Spleen (tissue), 11 donors: ENCODE measurements around the gene DACH1. TPM values are rescaled to one million over a fixed set of nuclear protein-coding genes. Genes with fewer than 3 reads are reported as not detected.

Source experiments
- DNase-seq: peaks from one replicate; pipeline ENCODE4 v3.0.0-alpha.2; 2020
- H3K27ac ChIP-seq, 8 donors: fragments of 200-600 bp; sonication (generic) in 7 of 8; 1 replicate in 4 of 8; 2 replicates in 4 of 8; pipeline versions ENCODE4 v1.5.0 to v1.8.0; 2016 to 2021; ENCODE audit warnings: inconsistent platforms in 4 of 8, mild to moderate bottlenecking in 4 of 8, moderate library complexity in 1 of 8
- H3K27me3 ChIP-seq, 7 donors: fragments of 200-600 bp; sonication (generic) in 6 of 7; replicated peaks in 1 of 7; 1 replicate in 4 of 7; 2 replicates in 3 of 7; pipeline versions ENCODE4 v1.5.0 to v1.8.0; 2016 to 2021; ENCODE audit warnings: inconsistent platforms in 3 of 7, mild to moderate bottlenecking in 1 of 7
- H3K36me3 ChIP-seq, 6 donors: fragments of 200-600 bp; sonication (generic) in 5 of 6; 1 replicate in 4 of 6; 2 replicates in 2 of 6; pipeline versions ENCODE4 v1.5.0 to v1.8.0; 2016 to 2021; ENCODE audit warnings: inconsistent platforms in 2 of 6
- H3K4me1 ChIP-seq, 6 donors: fragments of 200-600 bp; sonication (generic) in 5 of 6; 1 replicate in 3 of 6; 2 replicates in 3 of 6; pipeline versions ENCODE4 v1.5.0 to v1.8.0; 2016 to 2021; ENCODE audit warnings: inconsistent platforms in 3 of 6
- H3K4me3 ChIP-seq, 8 donors: fragments of 200-600 bp; sonication (generic) in 7 of 8; 1 replicate in 4 of 8; 2 replicates in 4 of 8; pipeline versions ENCODE4 v1.5.0 to v1.8.0; 2016 to 2021; ENCODE audit warnings: inconsistent platforms in 4 of 8, mild to moderate bottlenecking in 4 of 8, moderate library complexity in 2 of 8
- H3K9me3 ChIP-seq, 8 donors: fragments of 200-600 bp; sonication (generic) in 7 of 8; 1 replicate in 4 of 8; 2 replicates in 4 of 8; pipeline versions ENCODE4 v1.5.0 to v1.8.0; 2016 to 2021; ENCODE audit warnings: inconsistent platforms in 4 of 8
- POLR2A ChIP-seq, 3 donors: fragments of 450-650 bp; IDR thresholded peaks; one replicate each; pipeline ENCODE4 v1.5.1; 2017; ENCODE audit warnings: antibody characterized with exemption in 3 of 3, mild to moderate bottlenecking in 1 of 3
- POLR2AphosphoS5 ChIP-seq, 3 donors: sonication (generic); formaldehyde crosslinking; IDR thresholded peaks; one replicate each; pipeline ENCODE4 v1.5.1; 2017; ENCODE audit warnings: antibody characterized with exemption in 3 of 3
- WGBS, 5 donors: extraction: QIAGEN DNeasy Blood & Tissue Kit in 3 of 5; methylation state at CpG; one replicate each; pipeline versions ENCODE4 v1.1.5 to v1.1.7; 2013 to 2018; 5-methylcytosine and 5-hydroxymethylcytosine counted together
- intact Hi-C: fragments of 100-400 bp; cut with DNase I; formaldehyde crosslinking; loops from one replicate; pipeline ENCODE4 v1.15.0; 2023; ENCODE audit warnings: low total_unique reads
- polyA plus RNA-seq, 3 donors: library from polyadenylated mRNA; stranded (reverse); fragments of 200-250 nt; gene quantifications; one replicate each; pipeline ENCODE4 v1.2.1, GENCODE V29; 2013
- total RNA-seq, 7 donors: library from RNA; depleted of rRNA in 3 of 7; stranded (reverse); fragments of >200 nt in 3 of 7; fragmentation: NEBNext Ultra II Directional in 4 of 7; extraction: Animal tissue kit (Norgen Biotek cat#: 25700) in 4 of 7; gene quantifications; one replicate each; pipeline versions ENCODE4 v1.1.0 to v1.2.1, GENCODE V29; 2016 to 2021
- TF ChIP-seq, protein P1 (sequence below), 11 experiments: fragments of 200-600 bp in 7 of 11; fragments of 450-650 bp in 4 of 11; sonication (generic) in 4 of 11; IDR thresholded peaks in 8 of 11; conservative IDR thresholded peaks in 3 of 11; 1 replicate in 7 of 11; 2 replicates in 4 of 11; pipeline versions ENCODE4 v1.4.0 to v1.8.0; 2016 to 2021; ENCODE audit warnings: antibody characterized with exemption in 11 of 11, inconsistent platforms in 4 of 11, mild to moderate bottlenecking in 1 of 11
- donor health status: healthy with polysubstance abuse.
- donor health status: DM: no; HTN: no; CAD: no; lungs with moderate emphysema.
- donor health status: DM: no; HTN: no; CAD: no.
- donor health status: Bipolar disorder and iron deficiency.
- donor health status: healthy.
- donor health status: DM: no; HTN: no; CAD: no.
- donor health status: DM: yes; HTN: yes; CAD: no.

Gene DACH1
- total and polyA plus RNA-seq, 10 donors = 0.80 to 18.9 (median 11.4) TPM

DNA sequence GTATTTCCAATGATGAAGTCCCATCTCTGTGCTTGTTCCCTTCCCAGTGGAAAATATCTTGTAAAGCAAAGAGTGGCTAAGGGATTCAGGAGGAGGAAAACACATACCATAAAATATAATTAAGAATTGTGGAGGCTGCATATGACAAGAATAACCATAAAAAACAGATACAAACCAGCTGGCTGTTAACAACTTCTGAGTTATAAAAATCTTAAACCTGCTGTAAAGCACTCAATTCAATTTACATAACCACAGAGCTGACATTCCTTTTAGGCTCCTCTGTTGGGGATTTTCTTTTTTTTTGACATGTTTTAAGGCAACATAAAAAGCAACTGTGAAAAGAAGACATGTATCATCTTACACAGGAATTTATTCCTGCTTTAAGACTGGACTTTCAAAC is 207.6 kb downstream of the DACH1 start:
- TF ChIP-seq, protein P1, sequence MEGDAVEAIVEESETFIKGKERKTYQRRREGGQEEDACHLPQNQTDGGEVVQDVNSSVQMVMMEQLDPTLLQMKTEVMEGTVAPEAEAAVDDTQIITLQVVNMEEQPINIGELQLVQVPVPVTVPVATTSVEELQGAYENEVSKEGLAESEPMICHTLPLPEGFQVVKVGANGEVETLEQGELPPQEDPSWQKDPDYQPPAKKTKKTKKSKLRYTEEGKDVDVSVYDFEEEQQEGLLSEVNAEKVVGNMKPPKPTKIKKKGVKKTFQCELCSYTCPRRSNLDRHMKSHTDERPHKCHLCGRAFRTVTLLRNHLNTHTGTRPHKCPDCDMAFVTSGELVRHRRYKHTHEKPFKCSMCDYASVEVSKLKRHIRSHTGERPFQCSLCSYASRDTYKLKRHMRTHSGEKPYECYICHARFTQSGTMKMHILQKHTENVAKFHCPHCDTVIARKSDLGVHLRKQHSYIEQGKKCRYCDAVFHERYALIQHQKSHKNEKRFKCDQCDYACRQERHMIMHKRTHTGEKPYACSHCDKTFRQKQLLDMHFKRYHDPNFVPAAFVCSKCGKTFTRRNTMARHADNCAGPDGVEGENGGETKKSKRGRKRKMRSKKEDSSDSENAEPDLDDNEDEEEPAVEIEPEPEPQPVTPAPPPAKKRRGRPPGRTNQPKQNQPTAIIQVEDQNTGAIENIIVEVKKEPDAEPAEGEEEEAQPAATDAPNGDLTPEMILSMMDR (IDR thresholded peaks at IDR 0.05 in 8 of 11, conservative IDR thresholded peaks at IDR 0.05 in 3 of 11) = no peak
- TF ChIP-seq POLR2AphosphoS5 (IDR thresholded peaks at IDR 0.05) = no peak
- no peak for TF ChIP-seq POLR2A (IDR thresholded peaks at IDR 0.05)
- peaks cover 0 to 13% (median 0%) of the 10 kb centered on the region in 6 donors for H3K4me1 ChIP-seq
- H3K36me3 ChIP-seq = no peaks in the 10 kb centered on the region
- no peak overlapping the region for H3K27ac ChIP-seq
- H3K27me3 ChIP-seq = no peaks in the 10 kb centered on the region
- H3K4me3 ChIP-seq = no peak overlapping the region
- H3K9me3 ChIP-seq = no peaks in the 10 kb centered on the region
- intact Hi-C loops = no loop called here
- no peak for DNase-seq

DNA sequence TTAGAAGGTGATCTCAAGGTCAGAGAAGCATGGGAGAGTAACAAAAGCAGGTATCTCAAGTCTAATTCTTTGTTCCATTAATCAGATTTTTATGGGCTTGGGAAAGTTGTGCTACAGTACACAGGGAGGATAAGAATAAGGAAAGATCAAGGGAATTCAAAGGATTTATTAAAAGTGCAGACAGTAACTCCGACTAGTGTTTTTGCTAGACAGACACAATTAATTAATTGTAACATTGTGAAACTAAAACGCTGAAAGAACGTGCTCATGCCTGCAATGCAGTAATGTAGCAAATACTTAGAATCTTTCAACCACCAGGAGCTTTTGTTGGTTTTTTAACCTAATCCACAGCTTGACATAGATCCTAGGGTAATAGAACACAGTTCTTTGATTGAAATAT is 221.5 kb downstream of the DACH1 start:
- DNase-seq = no peak
- TF ChIP-seq, protein P1 (IDR thresholded peaks at IDR 0.05 in 8 of 11, conservative IDR thresholded peaks at IDR 0.05 in 3 of 11) = no peak
- TF ChIP-seq POLR2AphosphoS5 (IDR thresholded peaks at IDR 0.05) (no peak), POLR2A (IDR thresholded peaks at IDR 0.05) (no peak)
- H3K27me3 ChIP-seq = no peaks in the 10 kb centered on the region
- no peaks in the 10 kb centered on the region for H3K4me1 ChIP-seq
- intact Hi-C loops = no loop called here
- H3K4me3 ChIP-seq = no peak overlapping the region
- no peaks in the 10 kb centered on the region for H3K36me3 ChIP-seq
- no peak overlapping the region for H3K27ac ChIP-seq
- no peaks in the 10 kb centered on the region for H3K9me3 ChIP-seq
- WGBS, 5 donors = 84 to 91% (median 85%) methylated on average over 3 of the region's 3 CpGs

DNA sequence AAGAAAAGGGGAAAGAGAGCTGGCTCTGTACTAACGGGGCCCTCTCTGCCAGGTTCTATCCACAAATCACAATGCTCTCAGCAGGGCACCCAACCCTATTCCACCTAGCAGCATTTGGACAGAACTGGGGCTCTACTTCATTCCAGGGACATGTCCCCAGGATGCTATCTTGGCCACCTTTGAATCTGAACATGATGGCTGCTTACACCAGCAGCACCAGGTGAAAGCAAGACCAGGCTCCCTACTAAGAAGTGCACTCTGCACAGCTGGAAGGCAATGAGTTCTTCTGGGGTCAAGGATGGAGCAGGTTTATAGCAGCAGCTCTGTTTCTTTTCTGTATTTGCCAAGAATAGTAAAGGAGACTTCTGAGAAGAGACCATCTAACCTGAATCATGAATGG is 222.4 kb downstream of the DACH1 start:
- H3K27me3 ChIP-seq = no peaks in the 10 kb centered on the region
- TF ChIP-seq, protein P1 (IDR thresholded peaks at IDR 0.05 in 8 of 11, conservative IDR thresholded peaks at IDR 0.05 in 3 of 11) = no peak
- TF ChIP-seq POLR2AphosphoS5 (IDR thresholded peaks at IDR 0.05) (no peak), POLR2A (IDR thresholded peaks at IDR 0.05) (no peak)
- H3K36me3 ChIP-seq = no peaks in the 10 kb centered on the region
- H3K9me3 ChIP-seq = no peaks in the 10 kb centered on the region
- intact Hi-C loops = no loop called here
- WGBS, 5 donors = 68 to 88% (median 73%) methylated on average over 1 of the region's 1 CpG
- H3K4me3 ChIP-seq = no peak overlapping the region
- no peak for DNase-seq
- H3K4me1 ChIP-seq = no peaks in the 10 kb centered on the region
- no peak overlapping the region for H3K27ac ChIP-seq

DNA sequence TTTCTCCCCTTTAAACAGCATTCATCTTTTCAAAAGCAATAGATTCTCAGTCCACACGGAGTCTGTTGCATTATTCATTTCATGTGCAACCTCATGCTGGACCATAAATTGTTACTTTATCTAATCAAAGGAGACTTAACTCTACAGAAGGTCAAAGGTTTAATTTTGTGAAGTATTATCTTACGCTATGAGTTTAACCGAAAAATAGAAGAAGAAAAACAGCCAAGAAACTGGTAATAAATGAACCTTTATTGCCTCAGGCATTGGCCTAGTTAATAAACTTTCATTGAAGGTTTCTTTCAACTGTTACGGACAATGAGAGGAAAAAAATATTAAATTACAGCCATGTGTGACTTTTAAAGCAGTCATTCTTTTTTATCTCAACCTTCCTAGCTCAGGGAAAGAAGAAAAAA is 223.6 kb downstream of the DACH1 start:
- H3K27me3 ChIP-seq = no peaks in the 10 kb centered on the region
- H3K4me3 ChIP-seq = no peak overlapping the region
- no peaks in the 10 kb centered on the region for H3K36me3 ChIP-seq
- H3K9me3 ChIP-seq = no peaks in the 10 kb centered on the region
- H3K27ac ChIP-seq = no peak overlapping the region
- intact Hi-C loops = no loop called here
- DNase-seq = no peak
- H3K4me1 ChIP-seq = no peaks in the 10 kb centered on the region
- WGBS, 5 donors = 88 to 92% (median 91%) methylated on average over 4 of the region's 4 CpGs
- TF ChIP-seq POLR2AphosphoS5 (IDR thresholded peaks at IDR 0.05) (no peak), POLR2A (IDR thresholded peaks at IDR 0.05) (no peak)
- TF ChIP-seq, protein P1 (IDR thresholded peaks at IDR 0.05 in 8 of 11, conservative IDR thresholded peaks at IDR 0.05 in 3 of 11) = no peak
